Measurements from ENCODE around the gene ALDH8A1. TPM values are rescaled to one million over a fixed set of nuclear protein-coding genes. Genes with fewer than 3 reads are reported as not detected.
"Not testable (repeated sequence)": the region's sequence is repeated elsewhere in the genome, so short reads cannot be mapped to it uniquely, and the experiment has no call there.

Gene ALDH8A1
- total RNA-seq, 2 experiments from 2014 or later: 0.89 to 1.0 TPM

DNA sequence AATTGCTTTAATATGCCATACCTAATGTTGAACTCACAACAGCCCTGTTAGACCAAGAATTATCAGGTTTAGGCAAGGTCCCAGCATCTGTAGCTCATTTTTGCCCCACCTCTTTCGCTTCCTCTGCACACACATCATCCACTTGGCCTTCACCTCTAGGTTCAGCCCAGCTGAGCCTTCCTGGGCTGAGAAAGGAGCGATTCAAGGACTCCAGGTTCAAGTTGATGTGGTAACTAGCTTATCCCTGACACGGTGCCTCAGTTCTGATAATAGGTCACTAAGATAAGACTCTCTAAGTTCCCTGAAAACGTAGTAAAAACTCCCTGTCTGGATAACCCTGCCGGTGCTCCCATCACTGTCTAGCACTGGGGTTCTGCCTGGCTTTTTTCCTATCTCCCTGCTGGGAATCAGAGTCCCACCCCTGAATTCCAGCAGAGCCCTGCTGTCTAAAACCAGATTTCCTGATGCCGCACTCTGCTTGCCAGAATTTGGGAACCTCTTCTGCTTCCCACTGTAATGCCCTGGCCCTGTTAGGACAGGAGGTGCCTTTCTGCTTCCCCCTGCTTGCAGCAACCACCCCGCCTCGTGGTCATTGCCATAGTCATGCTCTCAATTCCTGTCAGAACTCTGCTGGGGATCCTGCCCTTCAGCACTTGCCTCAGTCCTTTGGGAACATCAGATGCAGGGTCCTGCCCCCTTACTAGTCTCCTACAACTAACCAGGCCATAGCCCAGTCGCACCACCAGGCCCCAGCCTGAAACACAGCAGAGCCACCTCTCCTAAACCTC is 47.6 kb downstream of the ALDH8A1 start:
- no peak overlapping the region for H3K4me3 Mint-ChIP-seq

DNA sequence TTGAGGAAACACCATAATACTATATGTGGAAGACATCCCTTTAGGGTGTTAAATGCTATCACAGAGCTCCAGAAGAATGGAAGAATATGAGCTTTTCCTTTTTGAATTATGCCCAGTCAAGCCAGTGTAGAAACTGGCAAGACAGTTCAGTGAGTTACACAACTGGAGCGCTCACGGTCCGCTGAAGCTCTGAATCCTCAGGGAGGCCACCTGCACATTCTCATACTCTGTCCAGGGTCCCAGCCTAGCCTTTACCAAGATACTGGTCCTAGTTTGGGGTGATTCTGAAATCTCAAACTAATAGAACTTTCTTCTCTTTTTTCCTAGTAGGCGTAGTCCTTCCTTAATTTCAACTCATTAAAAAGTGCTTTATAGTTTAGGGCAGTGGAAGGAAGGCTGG is 51.3 kb downstream of the ALDH8A1 start:
- no peak for DNase-seq
- Mint-ChIP-seq H3K36me3 (ENCODE audit: low read depth) (no peaks in the 10 kb centered on the region), H3K27ac (no peak overlapping the region), H3K27me3 (no peaks in the 10 kb centered on the region), H3K4me3 (no peak overlapping the region), H3K9me3 (no peaks in the 10 kb centered on the region), H3K4me1 (no peaks in the 10 kb centered on the region)
- CTCF ChIA-PET: no interaction called here
- POLR2A ChIA-PET: no interaction called here

More for the DNA sequence above, 47.6 kb downstream of the ALDH8A1 start:
- ChIA-PET CTCF (no interaction called here), POLR2A (no interaction called here)
- no peaks in the 10 kb centered on the region for H3K4me1 Mint-ChIP-seq
- H3K9me3 Mint-ChIP-seq: no peaks in the 10 kb centered on the region
- H3K27me3 Mint-ChIP-seq: no peaks in the 10 kb centered on the region
- no peak for DNase-seq
- H3K36me3 Mint-ChIP-seq (ENCODE audit: low read depth): no peaks in the 10 kb centered on the region
- H3K27ac Mint-ChIP-seq: no peak overlapping the region

- H3K27me3 Mint-ChIP-seq; H3K27ac Mint-ChIP-seq; H3K36me3 Mint-ChIP-seq (ENCODE audit: low read depth); H3K9me3 Mint-ChIP-seq; H3K4me3 Mint-ChIP-seq; POLR2A ChIA-PET; CTCF ChIA-PET; H3K4me1 Mint-ChIP-seq; DNase-seq: not testable (repeated sequence)
Observed at GRCh38 chr6:134898166-134898565, 51.7 kb downstream of the ALDH8A1 start.

- ChIA-PET CTCF (no interaction called here), POLR2A (no interaction called here)
- no peak for DNase-seq
- H3K27ac Mint-ChIP-seq: no peak overlapping the region
- no peaks in the 10 kb centered on the region for H3K36me3 Mint-ChIP-seq (ENCODE audit: low read depth)
- H3K27me3 Mint-ChIP-seq: peaks cover 5% of the 10 kb centered on the region
- peaks cover 4% of the 10 kb centered on the region for H3K9me3 Mint-ChIP-seq
- no peak overlapping the region for H3K4me3 Mint-ChIP-seq
- no peaks in the 10 kb centered on the region for H3K4me1 Mint-ChIP-seq
Observed at GRCh38 chr6:134896910-134897309, 53.0 kb downstream of the ALDH8A1 start.

DNA sequence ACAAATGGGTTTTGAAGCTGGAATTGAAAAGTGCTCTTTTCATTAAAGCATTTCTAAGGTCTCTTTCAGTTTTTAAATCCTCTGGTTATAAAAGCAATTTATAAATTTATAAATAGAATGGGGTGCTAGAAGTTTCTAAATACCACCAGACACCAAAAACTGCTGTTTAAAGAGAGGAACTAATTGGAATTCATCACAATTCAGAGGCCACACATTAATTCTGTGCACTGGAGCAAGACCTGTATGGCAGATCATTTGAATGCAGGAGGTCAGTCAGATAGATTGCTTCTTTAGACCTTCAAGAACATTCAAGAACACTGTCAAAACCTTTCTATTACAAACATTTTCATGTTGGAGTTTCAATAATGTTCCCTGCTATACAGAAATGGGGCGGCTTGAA is 55.1 kb downstream of the ALDH8A1 start:
- no peaks in the 10 kb centered on the region for H3K4me1 Mint-ChIP-seq
- CTCF ChIA-PET: no interaction called here
- no peak for DNase-seq
- no peak overlapping the region for H3K4me3 Mint-ChIP-seq
- H3K27ac Mint-ChIP-seq: no peak overlapping the region
- H3K9me3 Mint-ChIP-seq: peaks cover 4% of the 10 kb centered on the region
- POLR2A ChIA-PET: no interaction called here
- peaks cover 5% of the 10 kb centered on the region for H3K27me3 Mint-ChIP-seq
- no peaks in the 10 kb centered on the region for H3K36me3 Mint-ChIP-seq (ENCODE audit: low read depth)

DNA sequence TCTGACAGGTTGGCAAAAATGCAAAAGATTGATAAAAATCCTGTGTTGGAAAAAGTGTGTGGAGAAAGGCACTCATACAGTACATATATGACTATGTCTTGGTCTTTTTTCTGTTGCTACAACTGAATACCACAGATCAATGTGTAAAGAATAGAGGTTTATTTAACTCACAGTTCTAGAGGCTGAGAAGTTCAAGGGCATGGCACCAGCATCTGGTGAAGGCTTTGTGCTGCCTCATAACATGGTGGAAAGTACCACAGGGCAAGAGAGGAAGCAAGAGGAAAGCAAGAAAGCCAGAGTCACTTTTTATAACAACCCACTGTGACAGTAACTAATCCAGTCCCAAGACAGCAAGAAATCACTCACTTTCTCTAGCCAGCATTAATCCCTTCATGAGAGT is 57.5 kb downstream of the ALDH8A1 start:
- peaks cover 9% of the 10 kb centered on the region for H3K27me3 Mint-ChIP-seq
- ChIA-PET CTCF (no interaction called here), POLR2A (no interaction called here)
- H3K4me1 Mint-ChIP-seq: no peaks in the 10 kb centered on the region
- no peak overlapping the region for H3K4me3 Mint-ChIP-seq
- peaks cover 4% of the 10 kb centered on the region for H3K9me3 Mint-ChIP-seq
- H3K36me3 Mint-ChIP-seq (ENCODE audit: low read depth): no peaks in the 10 kb centered on the region
- no peak for DNase-seq
- H3K27ac Mint-ChIP-seq: no peak overlapping the region

DNA sequence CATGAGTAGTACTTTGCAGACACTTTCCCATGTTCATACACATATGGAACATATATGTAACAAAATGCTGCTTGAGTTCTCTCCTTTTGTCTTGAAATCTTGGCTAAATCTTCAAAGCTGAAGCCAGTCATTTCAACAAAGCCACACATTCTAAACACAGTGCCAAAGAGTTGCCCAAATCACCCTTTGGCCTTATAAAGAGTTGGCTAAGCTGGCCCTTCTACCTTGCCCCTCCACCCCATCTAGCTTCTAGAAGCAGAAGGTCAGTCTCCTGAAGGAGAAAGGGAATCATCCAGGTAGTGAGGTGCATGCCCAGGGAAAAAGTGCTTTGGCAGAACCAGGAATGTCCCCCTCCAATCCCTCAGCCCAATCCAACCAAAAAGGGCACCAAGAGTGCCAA is 58.3 kb downstream of the ALDH8A1 start:
- Mint-ChIP-seq H3K27me3 (peaks cover 9% of the 10 kb centered on the region), H3K4me3 (no peak overlapping the region), H3K36me3 (ENCODE audit: low read depth) (no peaks in the 10 kb centered on the region), H3K4me1 (no peaks in the 10 kb centered on the region), H3K9me3 (peaks cover 4% of the 10 kb centered on the region), H3K27ac (no peak overlapping the region)
- DNase-seq: no peak
- ChIA-PET POLR2A (no interaction called here), CTCF (no interaction called here)

GRCh38 chr6:134888316-134888715 is 61.6 kb downstream of the ALDH8A1 start:
- CTCF ChIA-PET: no interaction called here
- no peak for DNase-seq
- POLR2A ChIA-PET: interaction anchor here (0.7 kb wide), 1 partner anchor 229 kb away, joined by 3 read pairs; no protein-coding TSS in a partner anchor

GRCh38 chr6:134884752-134885151 is 65.1 kb downstream of the ALDH8A1 start:
- Mint-ChIP-seq H3K36me3 (ENCODE audit: low read depth) (no peaks in the 10 kb centered on the region), H3K9me3 (no peaks in the 10 kb centered on the region), H3K27me3 (peaks cover 19% of the 10 kb centered on the region), H3K4me3 (no peak overlapping the region), H3K4me1 (no peaks in the 10 kb centered on the region), H3K27ac (no peak overlapping the region)
- POLR2A ChIA-PET: no interaction called here
- CTCF ChIA-PET: no interaction called here
- no peak for DNase-seq

More at GRCh38 chr6:134888316-134888715, 61.6 kb downstream of the ALDH8A1 start:
- no peaks in the 10 kb centered on the region for H3K4me1 Mint-ChIP-seq
- H3K27ac Mint-ChIP-seq: no peak overlapping the region
- H3K36me3 Mint-ChIP-seq (ENCODE audit: low read depth): no peaks in the 10 kb centered on the region
- peaks cover 4% of the 10 kb centered on the region for H3K9me3 Mint-ChIP-seq
- no peak overlapping the region for H3K4me3 Mint-ChIP-seq
- peaks cover 22% of the 10 kb centered on the region for H3K27me3 Mint-ChIP-seq

DNA sequence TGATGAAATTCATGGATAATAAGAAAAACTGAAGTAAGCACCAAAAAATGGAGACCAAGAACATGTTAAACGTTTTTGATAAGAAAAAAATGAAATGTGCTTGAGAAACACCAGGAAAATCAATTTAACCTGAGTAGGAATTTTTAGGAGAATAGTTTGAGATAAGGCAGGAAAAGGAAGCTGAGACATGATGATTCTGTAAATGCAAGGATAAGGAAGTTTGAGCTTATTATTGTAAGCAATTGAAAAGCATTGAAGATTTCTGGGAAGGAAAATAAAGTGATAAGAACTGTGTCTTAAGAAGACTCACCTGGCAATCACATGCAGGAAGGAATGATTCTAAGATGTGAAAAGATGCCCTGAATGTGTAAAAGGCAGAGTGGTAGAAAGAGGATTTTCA is 66.6 kb downstream of the ALDH8A1 start:
- Mint-ChIP-seq H3K4me3 (no peak overlapping the region), H3K27ac (no peak overlapping the region)
- CTCF ChIA-PET: no interaction called here

GRCh38 chr6:134882426-134883038 is 67.4 kb downstream of the ALDH8A1 start:
- Mint-ChIP-seq H3K4me1 (no peaks in the 10 kb centered on the region), H3K27me3 (peaks cover 16% of the 10 kb centered on the region), H3K9me3 (no peaks in the 10 kb centered on the region), H3K4me3 (no peak overlapping the region), H3K36me3 (ENCODE audit: low read depth) (no peaks in the 10 kb centered on the region), H3K27ac (no peak overlapping the region)
- peak; percentile 55 for DNase-seq
- CTCF ChIA-PET: interaction anchor here (0.7 to 1.5 kb wide), 5 partner anchors 10 to 726 kb away, joined by 3 to 4 read pairs (median 3); no protein-coding TSS in a partner anchor
- POLR2A ChIA-PET: no interaction called here

More for the DNA sequence above, 66.6 kb downstream of the ALDH8A1 start:
- Mint-ChIP-seq H3K4me1 (no peaks in the 10 kb centered on the region), H3K9me3 (no peaks in the 10 kb centered on the region), H3K27me3 (peaks cover 16% of the 10 kb centered on the region), H3K36me3 (ENCODE audit: low read depth) (no peaks in the 10 kb centered on the region)
- POLR2A ChIA-PET: no interaction called here
- no peak for DNase-seq

GRCh38 chr6:134880487-134881190 is 69.3 kb downstream of the ALDH8A1 start:
- peaks cover 3% of the 10 kb centered on the region for H3K9me3 Mint-ChIP-seq
- DNase-seq: no peak
- no peak overlapping the region for H3K4me3 Mint-ChIP-seq
- H3K27me3 Mint-ChIP-seq: peaks cover 16% of the 10 kb centered on the region
- H3K36me3 Mint-ChIP-seq (ENCODE audit: low read depth): no peaks in the 10 kb centered on the region
- ChIA-PET CTCF (no interaction called here), POLR2A (no interaction called here)
- H3K4me1 Mint-ChIP-seq: no peaks in the 10 kb centered on the region
- H3K27ac Mint-ChIP-seq: no peak overlapping the region

- no peak overlapping the region for H3K27ac Mint-ChIP-seq
- H3K4me1 Mint-ChIP-seq: peaks cover 13% of the 10 kb centered on the region
- peaks cover 10% of the 10 kb centered on the region for H3K9me3 Mint-ChIP-seq
- H3K4me3 Mint-ChIP-seq: no peak overlapping the region
- peaks cover 1% of the 10 kb centered on the region for H3K27me3 Mint-ChIP-seq
- ChIA-PET POLR2A (no interaction called here), CTCF (interaction anchor here (1.6 kb wide), 1 partner anchor 734 kb away, joined by 3 read pairs; no protein-coding TSS in a partner anchor)
- no peak for DNase-seq
- peaks cover 6% of the 10 kb centered on the region for H3K36me3 Mint-ChIP-seq (ENCODE audit: low read depth)
Observed at GRCh38 chr6:134878136-134878535, 71.8 kb downstream of the ALDH8A1 start.
